Liver (tissue), 9 donors: Measurements from ENCODE around the gene GPC3. TPM values are rescaled to one million over a fixed set of nuclear protein-coding genes. Genes with fewer than 3 reads are reported as not detected.

Experiments
- DNase-seq: peaks from one replicate; pipeline ENCODE4 v3.0.0-alpha.2; 2017; ENCODE audit warnings: low spot score
- H3K27ac ChIP-seq, 2 donors: one replicate each; pipeline ENCODE4 v1.7.0; 2013; ENCODE audit warnings: inconsistent platforms in 2 of 2, low read length in 2 of 2, control low read depth in 1 of 2, low read depth in 1 of 2, mild to moderate bottlenecking in 1 of 2
- H3K27me3 ChIP-seq, 4 donors: one replicate each; pipeline versions ENCODE4 v1.6.1 to v1.7.0; 2013; ENCODE audit warnings: low read length in 3 of 4, inconsistent platforms in 1 of 4, mild to moderate bottlenecking in 1 of 4, moderate library complexity in 1 of 4; ENCODE audit not compliant: control insufficient read depth in 4 of 4, insufficient read depth in 4 of 4
- H3K36me3 ChIP-seq, 4 donors: one replicate each; pipeline versions ENCODE4 v1.6.1 to v1.7.0; 2013; ENCODE audit warnings: low read length in 3 of 4, mild to moderate bottlenecking in 3 of 4, low read depth in 1 of 4, moderate library complexity in 1 of 4; ENCODE audit not compliant: control insufficient read depth in 4 of 4, insufficient read depth in 3 of 4
- H3K4me1 ChIP-seq, 4 donors: one replicate each; pipeline versions ENCODE4 v1.6.1 to v1.7.0; 2013; ENCODE audit warnings: low read length in 3 of 4, mild to moderate bottlenecking in 3 of 4, moderate library complexity in 1 of 4; ENCODE audit not compliant: control insufficient read depth in 4 of 4, insufficient read depth in 4 of 4
- H3K4me3 ChIP-seq, 3 donors: one replicate each; pipeline versions ENCODE4 v1.6.1 to v1.7.0; 2013; ENCODE audit warnings: low read length in 3 of 3, control low read depth in 1 of 3, low read depth in 1 of 3, mild to moderate bottlenecking in 1 of 3
- H3K9ac ChIP-seq, 2 donors: one replicate each; pipeline ENCODE4 v1.7.0; 2013; ENCODE audit warnings: low read length in 2 of 2, mild to moderate bottlenecking in 2 of 2, moderate library complexity in 2 of 2, control low read depth in 1 of 2, low read depth in 1 of 2
- H3K9me3 ChIP-seq, 4 donors: one replicate each; pipeline versions ENCODE4 v1.6.1 to v1.7.0; 2013; ENCODE audit warnings: low read length in 3 of 4; ENCODE audit not compliant: control insufficient read depth in 4 of 4
- ATF3 ChIP-seq: IDR thresholded peaks from 2 replicates; pipeline ENCODE4 v1.6.1; 2016; ENCODE audit warnings: antibody characterized with exemption
- CTCF ChIP-seq: fragments of 150-350 bp; IDR thresholded peaks from 2 replicates; pipeline ENCODE4 v1.5.1; 2017; ENCODE audit warnings: improper control_type of control experiment, low read depth, low read length; ENCODE audit not compliant: missing input control
- EGR1 ChIP-seq, 2 donors: IDR thresholded peaks; 2 replicates each; pipeline ENCODE4 v1.6.1; 2016 to 2018; ENCODE audit warnings: antibody characterized with exemption in 2 of 2, low read depth in 2 of 2
- FOXA1 ChIP-seq: IDR thresholded peaks from 2 replicates; pipeline ENCODE4 v1.6.1; 2016; ENCODE audit warnings: antibody characterized with exemption
- FOXA2 ChIP-seq: IDR thresholded peaks from 2 replicates; pipeline ENCODE4 v1.6.1; 2016; ENCODE audit warnings: antibody characterized with exemption
- GABPA ChIP-seq, 2 donors: IDR thresholded peaks in 1 of 2; conservative IDR thresholded peaks in 1 of 2; 2 replicates each; pipeline ENCODE4 v1.6.1; 2016; ENCODE audit warnings: antibody characterized with exemption in 2 of 2, mild to moderate bottlenecking in 1 of 2, moderate library complexity in 1 of 2
- HNF4A ChIP-seq, 2 donors: conservative IDR thresholded peaks; 2 replicates each; pipeline ENCODE4 v1.6.1; 2016; ENCODE audit warnings: antibody characterized with exemption in 2 of 2, mild to moderate bottlenecking in 2 of 2
- HNF4G ChIP-seq: IDR thresholded peaks from 2 replicates; pipeline ENCODE4 v1.6.1; 2016; ENCODE audit warnings: antibody characterized with exemption
- JUND ChIP-seq, 2 donors: IDR thresholded peaks; 2 replicates each; pipeline ENCODE4 v1.6.1; 2016; ENCODE audit warnings: antibody characterized with exemption in 2 of 2
- MAX ChIP-seq: IDR thresholded peaks from 2 replicates; pipeline ENCODE4 v1.6.1; 2016; ENCODE audit warnings: antibody characterized with exemption
- NR2F2 ChIP-seq: IDR thresholded peaks from 2 replicates; pipeline ENCODE4 v1.6.1; 2016; ENCODE audit warnings: antibody characterized with exemption
- RAD21 ChIP-seq, 2 donors: IDR thresholded peaks; 2 replicates each; pipeline ENCODE4 v1.6.1; 2016; ENCODE audit warnings: antibody characterized with exemption in 2 of 2, mild to moderate bottlenecking in 2 of 2
- REST ChIP-seq: IDR thresholded peaks from 2 replicates; pipeline ENCODE4 v1.6.1; 2016; ENCODE audit warnings: antibody characterized with exemption, mild to moderate bottlenecking
- RXRA ChIP-seq, 2 donors: IDR thresholded peaks; 2 replicates each; pipeline ENCODE4 v1.6.1; 2017 to 2018; ENCODE audit warnings: antibody characterized with exemption in 2 of 2, mild to moderate bottlenecking in 1 of 2
- SP1 ChIP-seq: IDR thresholded peaks from 2 replicates; pipeline ENCODE4 v1.6.1; 2018; ENCODE audit warnings: antibody characterized with exemption, mild to moderate bottlenecking
- TAF1 ChIP-seq: conservative IDR thresholded peaks from 2 replicates; pipeline ENCODE4 v1.6.1; 2016; ENCODE audit warnings: antibody characterized with exemption, mild to moderate bottlenecking
- YY1 ChIP-seq: IDR thresholded peaks from 2 replicates; pipeline ENCODE4 v1.6.1; 2016; ENCODE audit warnings: antibody characterized with exemption, mild to moderate bottlenecking
- ZBTB33 ChIP-seq: IDR thresholded peaks from 2 replicates; pipeline ENCODE4 v1.6.1; 2016; ENCODE audit warnings: antibody characterized with exemption
- WGBS: extraction: QIAGEN DNeasy Blood & Tissue Kit; methylation state at CpG from one replicate; pipeline ENCODE4 v1.1.7; 2013; 5-methylcytosine and 5-hydroxymethylcytosine counted together
- polyA plus RNA-seq, 2 donors: library from polyadenylated mRNA; stranded (reverse) in 1 of 2; unstranded in 1 of 2; fragments of 200-250 nt in 1 of 2; fragments of >200 nt in 1 of 2; fragmentation: Nextera tagmentation in 1 of 2; extraction: Ambion mirVana in 1 of 2; gene quantifications; one replicate each; pipeline versions ENCODE4 v1.2.1 to v1.2.3, GENCODE V29; 2013 to 2015
- total RNA-seq, 2 donors: library from RNA; depleted of rRNA; stranded (reverse); fragments of >200 nt; gene quantifications; one replicate each; pipeline ENCODE4 v1.2.3, GENCODE V29; 2014
- donor health status: healthy.
- donor health status: healthy.
- donor health status: healthy.
- donor health status: healthy.
- donor health status: healthy.

GPC3 gene
- total and polyA plus RNA-seq, 4 donors: 0.40 to 1,133 (median 1.5) TPM

- Histone ChIP-seq H3K36me3 (no peaks in the 10 kb centered on the region), H3K4me1 (no peaks in the 10 kb centered on the region), H3K4me3 (no peak overlapping the region), H3K9me3 (no peaks in the 10 kb centered on the region), H3K27ac (no peak overlapping the region), H3K27me3 (peaks cover 0 to 2% (median 0%) of the 10 kb centered on the region in 4 donors), H3K9ac (no peak overlapping the region)
- DNase-seq: no peak
- 63% methylated on average over 3 of the region's 3 CpGs for WGBS
- TF ChIP-seq NR2F2: no peak
- no peak for TF ChIP-seq REST
- TF ChIP-seq MAX: no peak
- no peak for TF ChIP-seq EGR1 (IDR thresholded peaks at IDR 0.05; ENCODE audit: low read depth in 2 of 2)
- no peak for TF ChIP-seq SP1
- TF ChIP-seq GABPA (IDR thresholded peaks at IDR 0.05 in 1 of 2, conservative IDR thresholded peaks at IDR 0.05 in 1 of 2): no peak
- TF ChIP-seq RXRA (IDR thresholded peaks at IDR 0.05): no peak
- no peak for TF ChIP-seq YY1
These were observed 299.6 kb downstream of the GPC3 start for GRCh38 chrX:133685822-133686221.

GRCh38 chrX:133681897-133682296, 303.5 kb downstream of the GPC3 start:
- Histone ChIP-seq H3K9me3 (no peaks in the 10 kb centered on the region), H3K4me3 (no peak overlapping the region), H3K27ac (no peak overlapping the region), H3K36me3 (no peaks in the 10 kb centered on the region), H3K4me1 (no peaks in the 10 kb centered on the region), H3K9ac (no peak overlapping the region), H3K27me3 (peaks cover 0 to 2% (median 0%) of the 10 kb centered on the region in 4 donors)
- TF ChIP-seq JUND (IDR thresholded peaks at IDR 0.05): no peak
- TF ChIP-seq SP1: no peak
- no peak for TF ChIP-seq TAF1
- TF ChIP-seq GABPA (IDR thresholded peaks at IDR 0.05 in 1 of 2, conservative IDR thresholded peaks at IDR 0.05 in 1 of 2): no peak
- TF ChIP-seq ATF3: no peak
- no peak for TF ChIP-seq HNF4G
- TF ChIP-seq RAD21 (IDR thresholded peaks at IDR 0.05): no peak
- no peak for TF ChIP-seq REST
- TF ChIP-seq YY1: no peak
- TF ChIP-seq NR2F2: no peak
- no peak for TF ChIP-seq FOXA2
- TF ChIP-seq EGR1 (IDR thresholded peaks at IDR 0.05; ENCODE audit: low read depth in 2 of 2): no peak
- TF ChIP-seq ZBTB33: no peak
- TF ChIP-seq RXRA (IDR thresholded peaks at IDR 0.05): no peak
- TF ChIP-seq MAX: no peak
- TF ChIP-seq HNF4A (conservative IDR thresholded peaks at IDR 0.05): no peak
- TF ChIP-seq CTCF: no peak
- no peak for TF ChIP-seq FOXA1
- DNase-seq: no peak
- WGBS: 79% methylated on average over 6 of the region's 6 CpGs
